Coronary artery (tissue), 2 donors: ENCODE data around the gene LMTK3.

ENCODE experiments used
- DNase-seq: peaks from one replicate; pipeline ENCODE4 v3.0.0-alpha.2; 2017; ENCODE audit warnings: low spot score
- H3K27ac ChIP-seq, 2 donors: fragments of 200-600 bp; sonication (generic); one replicate each; pipeline ENCODE4 v1.5.1; 2016 to 2019
- H3K4me3 ChIP-seq: fragments of 200-600 bp; sonication (generic); 2 replicates; pipeline ENCODE4 v1.5.1; 2016; ENCODE audit warnings: mild to moderate bottlenecking, moderate library complexity
- TF ChIP-seq, protein P1 (sequence below): fragments of 200-600 bp; sonication (generic); IDR thresholded peaks from one replicate; pipeline ENCODE4 v1.5.1; 2019; ENCODE audit warnings: antibody characterized with exemption

The LMTK3 gene

DNA sequence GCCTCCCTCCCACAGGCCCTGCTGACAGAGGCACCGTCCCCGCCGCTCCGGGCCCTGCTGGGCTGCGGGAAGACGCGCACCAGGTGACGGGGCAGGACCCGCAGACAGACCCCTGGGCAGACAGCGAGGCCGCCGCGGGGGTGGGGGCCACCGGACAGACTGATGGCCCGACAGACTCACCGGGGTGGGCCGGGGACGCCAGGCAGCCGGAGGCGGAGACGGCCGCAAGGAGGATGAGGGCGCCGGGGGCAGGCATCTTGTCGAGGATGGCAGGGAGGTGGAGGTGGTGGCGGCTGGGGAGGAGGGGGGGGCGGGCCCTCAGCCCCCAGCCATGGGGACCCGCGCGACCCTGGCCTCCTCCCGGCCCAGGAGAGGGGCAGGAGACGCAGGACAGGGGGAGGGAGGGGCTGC is 309 bp downstream of the LMTK3 start:
- no peak for DNase-seq
- TF ChIP-seq, protein P1, sequence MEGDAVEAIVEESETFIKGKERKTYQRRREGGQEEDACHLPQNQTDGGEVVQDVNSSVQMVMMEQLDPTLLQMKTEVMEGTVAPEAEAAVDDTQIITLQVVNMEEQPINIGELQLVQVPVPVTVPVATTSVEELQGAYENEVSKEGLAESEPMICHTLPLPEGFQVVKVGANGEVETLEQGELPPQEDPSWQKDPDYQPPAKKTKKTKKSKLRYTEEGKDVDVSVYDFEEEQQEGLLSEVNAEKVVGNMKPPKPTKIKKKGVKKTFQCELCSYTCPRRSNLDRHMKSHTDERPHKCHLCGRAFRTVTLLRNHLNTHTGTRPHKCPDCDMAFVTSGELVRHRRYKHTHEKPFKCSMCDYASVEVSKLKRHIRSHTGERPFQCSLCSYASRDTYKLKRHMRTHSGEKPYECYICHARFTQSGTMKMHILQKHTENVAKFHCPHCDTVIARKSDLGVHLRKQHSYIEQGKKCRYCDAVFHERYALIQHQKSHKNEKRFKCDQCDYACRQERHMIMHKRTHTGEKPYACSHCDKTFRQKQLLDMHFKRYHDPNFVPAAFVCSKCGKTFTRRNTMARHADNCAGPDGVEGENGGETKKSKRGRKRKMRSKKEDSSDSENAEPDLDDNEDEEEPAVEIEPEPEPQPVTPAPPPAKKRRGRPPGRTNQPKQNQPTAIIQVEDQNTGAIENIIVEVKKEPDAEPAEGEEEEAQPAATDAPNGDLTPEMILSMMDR, result no peak
- Histone ChIP-seq H3K27ac (peak overlapping the region in 1 of 2 donors; percentile 40), H3K4me3 (peak overlapping the region; percentile 61)

DNA sequence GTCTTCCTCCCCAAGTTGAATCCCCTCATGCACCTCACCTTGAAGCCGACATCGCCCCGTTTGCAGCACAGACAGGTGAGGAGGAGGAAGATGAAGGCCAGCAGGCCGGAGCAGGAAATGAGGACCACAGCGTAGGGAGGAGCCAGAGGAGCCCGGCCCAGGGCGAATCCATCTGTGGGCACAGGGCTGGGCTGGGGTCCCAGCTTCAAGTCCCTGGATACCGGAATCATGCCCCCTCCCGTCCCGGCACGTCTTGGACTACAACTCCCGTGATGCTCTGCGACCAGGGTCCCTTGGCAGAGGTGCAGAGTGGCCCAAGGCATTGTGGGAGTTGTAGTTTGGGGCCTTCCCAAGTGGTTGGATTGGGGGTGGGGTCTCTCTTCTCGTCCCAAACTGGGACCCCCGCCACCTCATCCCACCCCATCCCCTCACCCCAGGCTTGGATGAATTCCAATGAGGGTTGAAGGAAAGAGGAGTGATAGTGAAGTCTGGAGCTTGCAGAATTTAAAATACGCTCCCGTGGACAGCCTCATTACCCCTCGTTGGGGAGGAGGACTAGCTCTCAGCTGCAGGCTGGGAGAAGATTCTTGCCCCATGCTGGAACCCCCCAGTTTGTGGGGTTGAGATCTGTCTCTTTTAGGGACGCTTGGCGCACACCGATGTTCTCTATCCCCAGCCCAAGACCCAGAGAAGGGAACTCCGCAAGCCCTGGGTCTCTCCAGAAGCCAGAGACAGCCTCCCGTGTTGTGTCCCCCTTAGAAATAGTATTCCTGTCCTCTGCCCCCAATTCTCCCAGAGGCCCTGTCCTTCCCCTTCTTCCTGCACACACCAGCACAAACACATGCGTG is 990 bp downstream of the LMTK3 start:
- H3K4me3 ChIP-seq, result peak overlapping the region; percentile 61
- TF ChIP-seq, protein P1, result no peak
- peak overlapping the region in 1 of 2 donors; percentile 40 for H3K27ac ChIP-seq
- DNase-seq, result no peak

DNA sequence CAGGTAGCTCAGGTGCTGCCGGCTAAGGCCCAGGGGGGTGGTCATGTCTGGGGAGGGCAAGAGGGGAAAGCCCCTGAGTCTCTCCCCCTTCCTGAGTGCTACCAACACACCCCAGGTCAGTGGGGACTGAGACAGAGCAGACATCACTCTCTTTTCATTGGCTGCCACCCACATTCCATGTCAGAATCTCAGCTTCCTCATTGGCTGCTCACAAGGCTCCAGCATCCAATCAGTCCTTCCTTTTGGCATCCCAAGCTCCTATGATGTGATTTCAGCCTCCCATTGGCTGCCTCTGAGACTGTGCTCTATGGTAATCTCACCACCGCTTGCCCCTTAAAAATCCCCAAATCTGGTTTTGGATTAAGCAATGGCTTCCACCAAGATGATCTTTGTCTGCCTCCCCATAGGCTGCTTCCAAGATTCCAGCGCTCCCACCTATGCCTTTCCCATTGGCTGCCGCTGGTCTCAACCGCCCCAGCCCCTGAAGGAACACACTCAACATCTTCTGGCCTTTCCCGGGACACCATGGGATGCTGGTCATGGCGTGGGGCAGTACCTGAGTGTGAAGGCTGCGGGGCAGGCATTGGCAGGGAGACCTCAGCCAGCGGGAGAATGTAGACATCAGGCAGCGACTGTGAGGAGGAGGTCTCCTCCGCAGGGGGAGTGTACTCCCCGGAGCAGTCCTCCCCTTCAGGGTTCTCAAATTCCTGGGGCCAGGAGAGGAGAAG is 2.0 kb downstream of the LMTK3 start:
- no peak overlapping the region for H3K4me3 ChIP-seq

DNA sequence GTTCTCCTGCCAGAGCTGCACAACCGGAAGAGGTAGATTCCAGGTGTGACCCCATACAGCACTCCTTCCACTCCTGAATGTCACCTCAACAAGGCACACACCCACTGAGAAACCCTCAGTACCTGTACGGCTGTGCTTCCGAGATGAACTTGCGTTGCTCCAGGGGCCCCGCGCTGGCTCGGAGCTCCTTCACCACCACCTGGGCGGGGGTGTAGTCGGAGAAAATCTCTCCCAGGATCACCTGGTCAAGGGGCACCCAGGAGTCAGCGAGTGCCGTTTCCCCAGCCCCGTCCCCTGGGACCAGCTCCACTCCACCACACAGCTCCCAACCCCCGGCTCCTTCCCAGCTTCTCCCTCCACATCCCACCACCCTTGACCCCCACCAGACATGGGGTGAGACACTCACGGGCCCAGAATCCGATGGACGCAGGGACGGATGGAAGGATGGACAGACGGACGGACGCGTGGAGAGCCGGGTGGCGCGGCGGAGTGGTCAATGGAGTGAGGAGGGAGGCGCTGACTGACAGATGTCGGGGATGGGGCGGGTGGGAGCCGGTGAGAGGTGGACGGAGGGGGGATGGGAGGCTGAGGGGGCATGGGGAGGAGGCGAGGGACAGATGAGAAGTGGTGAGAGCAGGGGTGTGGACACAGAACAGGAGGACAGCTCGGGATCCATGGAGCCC is 2.8 kb downstream of the LMTK3 start:
- H3K4me3 ChIP-seq, result no peak overlapping the region
- DNase-seq, result no peak
- TF ChIP-seq, protein P1, result no peak
- no peak overlapping the region for H3K27ac ChIP-seq

More for the DNA sequence above, 2.0 kb downstream of the LMTK3 start:
- DNase-seq, result no peak
- TF ChIP-seq, protein P1, result no peak
- H3K27ac ChIP-seq, result no peak overlapping the region

DNA sequence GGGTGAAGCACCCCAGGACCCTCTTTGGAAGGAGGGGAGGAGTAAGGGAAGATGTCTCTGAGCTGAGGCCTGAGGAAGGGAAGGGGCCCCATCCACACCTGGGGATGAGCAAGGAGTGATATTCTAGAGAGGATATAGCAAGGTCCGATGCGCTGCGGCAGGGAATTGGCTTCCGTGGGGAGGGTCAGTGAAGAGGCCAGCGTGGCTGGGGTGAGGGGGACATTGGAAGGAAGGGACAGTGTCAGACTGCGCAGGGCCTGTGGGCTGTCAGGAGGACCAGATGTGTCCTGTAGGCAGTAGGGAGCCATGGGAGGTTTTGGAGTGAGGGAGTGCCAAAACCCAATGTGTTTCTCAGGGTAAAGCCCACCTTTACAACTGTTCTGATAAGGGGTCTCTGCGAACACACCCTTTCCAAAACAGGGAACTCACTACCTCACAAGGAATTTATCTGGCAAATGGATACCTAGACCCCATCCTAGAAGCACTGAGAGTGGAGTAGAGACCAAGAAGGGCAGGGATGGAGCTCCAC is 3.7 kb downstream of the LMTK3 start:
- Histone ChIP-seq H3K27ac (no peak overlapping the region), H3K4me3 (no peak overlapping the region)
- no peak for DNase-seq
- TF ChIP-seq, protein P1, result no peak

DNA sequence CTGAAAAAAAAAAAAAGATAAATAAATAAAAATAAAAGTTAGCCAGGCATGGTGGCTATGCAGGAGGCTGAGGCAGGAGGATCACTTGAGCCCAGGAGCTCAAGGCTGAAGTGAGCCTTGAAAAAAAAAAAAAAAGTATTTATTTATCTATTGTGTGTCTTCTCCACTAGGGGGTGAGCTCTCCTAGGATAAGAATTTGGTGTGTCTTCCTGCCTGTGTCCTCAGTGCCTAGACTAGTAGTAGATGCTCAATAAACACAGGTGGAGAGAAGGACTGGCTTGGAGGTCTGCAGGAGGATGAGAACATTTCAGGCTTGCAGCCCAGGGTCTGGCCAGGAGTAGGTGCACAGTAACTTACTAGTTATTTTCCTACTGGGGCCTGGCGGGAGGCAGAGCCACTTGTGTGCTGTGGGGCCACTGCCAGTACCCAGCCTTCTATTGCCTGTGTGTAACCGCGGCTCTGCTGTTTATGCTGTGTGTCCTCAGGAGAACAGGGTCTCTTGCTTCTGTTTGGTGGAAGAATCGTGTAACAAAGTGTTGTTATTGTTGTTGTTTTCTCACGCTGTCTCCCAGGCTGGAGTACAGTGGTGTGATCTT is 5.4 kb downstream of the LMTK3 start:
- TF ChIP-seq, protein P1, result no peak
- Histone ChIP-seq H3K27ac (no peak overlapping the region), H3K4me3 (no peak overlapping the region)
- no peak for DNase-seq
